GM13976 (cell line): ENCODE measurements around the gene PPP2R5E.

Experiments used
- DNase-seq: peaks from one replicate; pipeline ENCODE4 v3.0.0; 2012; ENCODE audit warnings: low spot score
- in situ Hi-C: fragments of 300-500 bp; cut with MboI; formaldehyde crosslinking; loops from one replicate; pipeline ENCODE4 v1.12.0; 2022; ENCODE audit warnings: low sequenced_read_pairs, mixed read lengths, inconsistent platforms; ENCODE audit not compliant: unreplicated experiment
- TF ChIP-seq, protein P1 (sequence below): IDR thresholded peaks from 2 replicates; pipeline ENCODE4 v1.5.1; 2012; ENCODE audit warnings: borderline replicate concordance, mild to moderate bottlenecking; ENCODE audit not compliant: insufficient read depth; ENCODE audit errors: extremely low read depth, missing control alignments, control extremely low read depth

Gene PPP2R5E

DNA sequence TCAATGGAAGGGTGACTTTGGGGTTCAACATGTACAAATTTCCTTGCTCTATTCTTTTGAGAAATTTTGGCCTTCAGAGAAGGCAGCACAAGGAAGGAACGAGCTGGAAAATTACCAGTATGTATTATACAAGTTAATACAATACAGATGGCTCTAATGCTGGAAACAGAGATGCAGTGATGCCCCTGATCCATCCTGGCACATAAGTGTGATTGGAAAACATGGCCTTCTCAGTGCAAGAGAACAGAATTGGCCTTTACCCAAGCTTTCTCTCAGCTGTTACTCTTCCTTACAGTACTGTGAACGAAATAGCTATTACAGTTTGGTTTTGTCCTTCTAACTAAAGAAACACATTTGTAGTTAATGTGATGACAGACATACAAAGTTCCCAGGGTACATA is 122.0 kb downstream of the PPP2R5E start:
- TF ChIP-seq, protein P1, sequence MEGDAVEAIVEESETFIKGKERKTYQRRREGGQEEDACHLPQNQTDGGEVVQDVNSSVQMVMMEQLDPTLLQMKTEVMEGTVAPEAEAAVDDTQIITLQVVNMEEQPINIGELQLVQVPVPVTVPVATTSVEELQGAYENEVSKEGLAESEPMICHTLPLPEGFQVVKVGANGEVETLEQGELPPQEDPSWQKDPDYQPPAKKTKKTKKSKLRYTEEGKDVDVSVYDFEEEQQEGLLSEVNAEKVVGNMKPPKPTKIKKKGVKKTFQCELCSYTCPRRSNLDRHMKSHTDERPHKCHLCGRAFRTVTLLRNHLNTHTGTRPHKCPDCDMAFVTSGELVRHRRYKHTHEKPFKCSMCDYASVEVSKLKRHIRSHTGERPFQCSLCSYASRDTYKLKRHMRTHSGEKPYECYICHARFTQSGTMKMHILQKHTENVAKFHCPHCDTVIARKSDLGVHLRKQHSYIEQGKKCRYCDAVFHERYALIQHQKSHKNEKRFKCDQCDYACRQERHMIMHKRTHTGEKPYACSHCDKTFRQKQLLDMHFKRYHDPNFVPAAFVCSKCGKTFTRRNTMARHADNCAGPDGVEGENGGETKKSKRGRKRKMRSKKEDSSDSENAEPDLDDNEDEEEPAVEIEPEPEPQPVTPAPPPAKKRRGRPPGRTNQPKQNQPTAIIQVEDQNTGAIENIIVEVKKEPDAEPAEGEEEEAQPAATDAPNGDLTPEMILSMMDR: no peak
- no peak for DNase-seq
- in situ Hi-C loops: no loop called here

DNA sequence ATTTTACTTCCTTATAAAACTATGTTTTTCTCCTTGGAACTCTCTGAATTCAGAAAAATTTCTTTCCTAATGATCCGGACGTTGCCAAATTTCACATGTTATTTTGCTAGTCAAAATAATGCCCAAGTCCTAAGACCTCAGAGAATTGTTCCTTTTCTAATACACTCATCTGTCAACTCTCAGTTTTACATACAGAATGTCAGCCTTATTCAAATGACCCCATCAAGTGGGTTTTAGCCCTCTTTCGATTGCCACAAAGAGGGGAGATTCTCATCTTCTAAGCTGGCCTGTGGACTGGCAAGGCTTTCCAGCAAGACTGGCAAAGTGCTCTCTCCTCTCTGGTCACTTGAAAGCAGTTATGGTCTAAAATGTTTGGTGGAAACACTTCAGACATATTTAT is 125.2 kb downstream of the PPP2R5E start:
- TF ChIP-seq, protein P1: no peak
- in situ Hi-C loops: no loop called here

DNA sequence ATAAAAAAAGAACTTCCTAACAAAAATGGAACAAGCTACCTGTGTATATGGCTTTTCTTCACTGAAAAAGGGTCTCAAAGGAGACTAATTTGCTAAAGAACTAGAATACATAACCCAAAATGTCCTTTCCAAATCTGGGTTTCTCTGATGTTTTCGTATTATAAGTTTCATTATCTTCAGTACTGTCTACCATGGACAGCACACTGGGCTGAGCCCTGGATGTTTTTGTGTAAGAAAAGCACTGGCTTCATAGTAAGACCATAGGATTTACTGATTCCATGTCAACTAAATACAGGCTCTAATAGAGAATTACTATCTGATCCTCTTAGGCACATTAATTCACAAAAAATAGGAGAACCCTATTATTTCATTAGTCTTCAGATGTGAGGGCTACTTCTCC is 130.2 kb downstream of the PPP2R5E start:
- in situ Hi-C loops: no loop called here
- TF ChIP-seq, protein P1: no peak
- DNase-seq: no peak

More for the DNA sequence above, 125.2 kb downstream of the PPP2R5E start:
- no peak for DNase-seq

DNA sequence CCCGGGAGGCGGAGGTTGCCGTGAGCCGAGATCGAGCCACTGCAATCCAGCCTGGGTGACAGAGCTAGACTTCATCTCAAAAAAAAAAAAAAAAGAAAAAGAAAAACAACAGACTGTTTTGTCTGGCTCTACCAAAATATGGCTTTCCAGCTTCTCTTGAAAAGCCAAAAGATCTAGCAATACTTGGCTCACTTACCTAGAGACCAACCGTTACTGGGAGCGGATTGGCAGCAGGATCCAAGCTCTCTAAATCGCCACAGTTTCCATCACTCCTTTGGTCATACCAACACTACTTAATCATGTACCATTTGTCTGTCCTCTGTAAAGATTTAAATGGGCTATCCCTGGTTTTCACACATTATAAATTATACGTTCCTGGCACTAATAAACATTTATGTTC is 136.8 kb downstream of the PPP2R5E start:
- in situ Hi-C loops: no loop called here

DNA sequence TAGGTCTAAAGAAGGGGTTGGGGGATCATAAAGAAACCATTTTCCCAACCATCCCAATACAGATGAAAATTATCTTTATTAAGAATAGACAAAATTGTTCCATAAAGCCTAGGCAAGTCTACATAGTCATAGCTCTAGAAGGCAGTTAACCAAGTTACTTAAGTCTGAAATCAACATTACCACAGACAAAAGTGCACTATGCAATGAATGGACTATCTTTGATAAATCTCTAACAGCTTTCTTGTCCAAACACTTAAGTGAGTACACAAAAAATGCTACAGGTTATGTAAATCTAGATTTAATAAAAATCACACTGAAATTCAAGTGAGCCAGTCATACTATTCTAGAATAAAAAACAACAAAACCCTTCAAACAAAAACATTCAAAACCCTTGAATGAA is 137.5 kb downstream of the PPP2R5E start:
- TF ChIP-seq, protein P1: no peak
- in situ Hi-C loops: no loop called here
- DNase-seq: no peak

More for the DNA sequence above, 136.8 kb downstream of the PPP2R5E start:
- DNase-seq: no peak
- TF ChIP-seq, protein P1: no peak

DNA sequence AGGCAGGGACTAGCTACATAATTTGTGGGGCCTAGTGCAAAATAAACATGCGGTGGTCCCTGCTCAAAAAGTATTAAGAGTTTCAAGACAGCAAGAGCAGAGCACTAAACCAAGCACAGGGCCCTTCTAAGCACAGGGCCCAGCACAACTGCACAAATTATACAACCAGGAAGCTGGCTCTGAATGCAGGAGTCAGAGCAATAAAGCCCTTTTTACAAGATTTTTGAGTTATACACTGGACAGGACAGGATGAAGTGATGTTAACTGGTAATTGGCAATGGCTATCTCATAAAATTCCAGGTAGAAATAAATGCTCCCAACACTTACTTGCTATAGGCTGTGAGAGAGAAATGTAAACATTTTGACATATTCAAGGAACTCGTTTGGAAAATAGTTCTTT is 138.3 kb downstream of the PPP2R5E start:
- TF ChIP-seq, protein P1: no peak
- no peak for DNase-seq
- in situ Hi-C loops: no loop called here

DNA sequence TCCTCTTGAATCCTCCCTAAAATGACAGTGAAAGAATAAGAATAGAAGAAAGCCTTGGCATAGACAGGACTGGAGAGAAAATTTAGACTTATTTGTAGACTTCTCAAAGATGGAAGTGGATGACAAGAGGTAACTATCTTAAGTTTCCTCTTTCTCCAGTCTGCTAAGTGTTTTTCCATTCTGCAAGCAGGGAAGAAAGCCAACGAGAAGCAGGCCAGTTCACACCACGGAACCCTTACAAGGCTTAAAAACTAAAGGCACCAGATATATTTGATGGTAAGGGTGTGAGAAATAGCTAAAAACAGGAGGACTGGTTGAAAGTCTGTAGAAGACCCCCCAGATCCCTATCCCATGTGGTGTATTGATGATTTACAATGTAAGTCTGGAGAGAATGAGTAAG is 141.5 kb downstream of the PPP2R5E start:
- TF ChIP-seq, protein P1: no peak
- in situ Hi-C loops: no loop called here
- no peak for DNase-seq
